Measurements from ENCODE around the gene FAM177A1. TPM values are rescaled to one million over a fixed set of nuclear protein-coding genes. Genes with fewer than 3 reads are reported as not detected.
"Not testable (repeated sequence)": the region's sequence is repeated elsewhere in the genome, so short reads cannot be mapped to it uniquely, and the experiment has no call there.

The FAM177A1 gene
- total RNA-seq, 1 experiment from 2014 or later: 47.7 TPM

GRCh38 chr14:35079742-35080141 is 33.7 kb downstream of the FAM177A1 start:
- no peak overlapping the region for H3K4me3 ChIP-seq
- H3K4me1 ChIP-seq (replicated peaks): no peaks in the 10 kb centered on the region
- peaks cover 23% of the 10 kb centered on the region; the same call in 1 of the 2 replicates for H3K36me3 ChIP-seq
- no peaks in the 10 kb centered on the region for H3K27me3 ChIP-seq (replicated peaks)
- DNase-seq (ENCODE audit: low read depth in 1 of 2, low spot score in 2 of 2): no peak
- no peak overlapping the region for H3K27ac ChIP-seq
- H3K9me3 ChIP-seq (replicated peaks): no peaks in the 10 kb centered on the region; the same call in 1 of the 2 replicates

GRCh38 chr14:35083530-35084150 is 37.6 kb downstream of the FAM177A1 start:
- H3K9me3 ChIP-seq (replicated peaks): no peaks in the 10 kb centered on the region; the same call in 1 of the 2 replicates
- no peaks in the 10 kb centered on the region for H3K27me3 ChIP-seq (replicated peaks)
- no peaks in the 10 kb centered on the region for H3K4me1 ChIP-seq (replicated peaks)
- no peak overlapping the region for H3K4me3 ChIP-seq
- no peak for DNase-seq (ENCODE audit: low read depth in 1 of 2, low spot score in 2 of 2)
- peaks cover 48% of the 10 kb centered on the region for H3K36me3 ChIP-seq
- no peak overlapping the region for H3K27ac ChIP-seq

GRCh38 chr14:35085441-35085840 is 39.4 kb downstream of the FAM177A1 start:
- H3K4me3 ChIP-seq: no peak overlapping the region
- no peaks in the 10 kb centered on the region; the same call in 1 of the 2 replicates for H3K9me3 ChIP-seq (replicated peaks)
- H3K27ac ChIP-seq: no peak overlapping the region
- H3K36me3 ChIP-seq: peaks cover 43% of the 10 kb centered on the region
- no peaks in the 10 kb centered on the region for H3K4me1 ChIP-seq (replicated peaks)
- no peak for DNase-seq (ENCODE audit: low read depth in 1 of 2, low spot score in 2 of 2)
- no peaks in the 10 kb centered on the region for H3K27me3 ChIP-seq (replicated peaks)

GRCh38 chr14:35088514-35088913 is 42.4 kb downstream of the FAM177A1 start:
- Histone ChIP-seq H3K36me3 (peaks cover 42% of the 10 kb centered on the region), H3K27me3 (replicated peaks) (no peaks in the 10 kb centered on the region), H3K4me3 (no peak overlapping the region), H3K27ac (no peak overlapping the region), H3K9me3 (replicated peaks) (no peaks in the 10 kb centered on the region), H3K4me1 (replicated peaks) (no peaks in the 10 kb centered on the region)
- no peak for DNase-seq (ENCODE audit: low read depth in 1 of 2, low spot score in 2 of 2)

- H3K4me1 ChIP-seq (replicated peaks); H3K27ac ChIP-seq; H3K9me3 ChIP-seq (replicated peaks); H3K4me3 ChIP-seq; H3K27me3 ChIP-seq (replicated peaks); DNase-seq (ENCODE audit: low read depth in 1 of 2, low spot score in 2 of 2): not testable (repeated sequence)
- H3K36me3 ChIP-seq: peaks cover 39% of the 10 kb centered on the region
These were observed 48.6 kb downstream of the FAM177A1 start for GRCh38 chr14:35094645-35095044.

- DNase-seq (ENCODE audit: low read depth in 1 of 2, low spot score in 2 of 2): no peak
- peaks cover 49% of the 10 kb centered on the region for H3K36me3 ChIP-seq
These were observed 61.8 kb downstream of the FAM177A1 start for GRCh38 chr14:35107866-35108265.

GRCh38 chr14:35112641-35113040 is 66.6 kb downstream of the FAM177A1 start:
- no peak overlapping the region for H3K4me3 ChIP-seq
- H3K4me1 ChIP-seq (replicated peaks): no peaks in the 10 kb centered on the region
- no peaks in the 10 kb centered on the region for H3K9me3 ChIP-seq (replicated peaks)
- H3K27me3 ChIP-seq (replicated peaks): no peaks in the 10 kb centered on the region
- H3K36me3 ChIP-seq: peaks cover 64% of the 10 kb centered on the region
- DNase-seq (ENCODE audit: low read depth in 1 of 2, low spot score in 2 of 2): no peak
- H3K27ac ChIP-seq: no peak overlapping the region

More at GRCh38 chr14:35107866-35108265, 61.8 kb downstream of the FAM177A1 start:
- Histone ChIP-seq H3K9me3 (replicated peaks) (no peaks in the 10 kb centered on the region), H3K27me3 (replicated peaks) (no peaks in the 10 kb centered on the region), H3K4me1 (replicated peaks) (no peaks in the 10 kb centered on the region), H3K4me3 (no peak overlapping the region), H3K27ac (no peak overlapping the region)

GRCh38 chr14:35113308-35113950 is 67.4 kb downstream of the FAM177A1 start:
- Histone ChIP-seq H3K4me3 (no peak overlapping the region), H3K27ac (no peak overlapping the region), H3K36me3 (peaks cover 60% of the 10 kb centered on the region), H3K4me1 (replicated peaks) (no peaks in the 10 kb centered on the region), H3K9me3 (replicated peaks) (no peaks in the 10 kb centered on the region), H3K27me3 (replicated peaks) (no peaks in the 10 kb centered on the region)
- DNase-seq (ENCODE audit: low read depth in 1 of 2, low spot score in 2 of 2): no peak

- Histone ChIP-seq H3K4me1 (replicated peaks) (no peaks in the 10 kb centered on the region), H3K36me3 (peaks cover 59% of the 10 kb centered on the region), H3K27me3 (replicated peaks) (no peaks in the 10 kb centered on the region), H3K4me3 (no peak overlapping the region), H3K9me3 (replicated peaks) (no peaks in the 10 kb centered on the region), H3K27ac (no peak overlapping the region)
- no peak for DNase-seq (ENCODE audit: low read depth in 1 of 2, low spot score in 2 of 2)
These were observed 68.0 kb downstream of the FAM177A1 start for GRCh38 chr14:35114036-35114435.

- no peak overlapping the region for H3K27ac ChIP-seq
- no peaks in the 10 kb centered on the region for H3K27me3 ChIP-seq (replicated peaks)
- peaks cover 50% of the 10 kb centered on the region for H3K36me3 ChIP-seq
- H3K4me3 ChIP-seq: no peak overlapping the region
- H3K9me3 ChIP-seq (replicated peaks): no peaks in the 10 kb centered on the region
- DNase-seq (ENCODE audit: low read depth in 1 of 2, low spot score in 2 of 2): no peak
- peaks cover 5% of the 10 kb centered on the region; the same call in 1 of the 2 replicates for H3K4me1 ChIP-seq (replicated peaks)
These were observed 70.2 kb downstream of the FAM177A1 start for GRCh38 chr14:35116242-35116641.

GRCh38 chr14:35117112-35117511 is 71.0 kb downstream of the FAM177A1 start:
- Histone ChIP-seq H3K36me3 (peaks cover 42% of the 10 kb centered on the region), H3K9me3 (replicated peaks) (no peaks in the 10 kb centered on the region), H3K4me1 (replicated peaks) (peaks cover 5% of the 10 kb centered on the region; the same call in 1 of the 2 replicates), H3K27me3 (replicated peaks) (no peaks in the 10 kb centered on the region), H3K27ac (no peak overlapping the region), H3K4me3 (no peak overlapping the region)
- no peak for DNase-seq (ENCODE audit: low read depth in 1 of 2, low spot score in 2 of 2)

GRCh38 chr14:35121026-35121886 is 75.2 kb downstream of the FAM177A1 start:
- peak in 1 of 2 experiments; percentile 44 for DNase-seq (ENCODE audit: low read depth in 1 of 2, low spot score in 2 of 2)
- peak overlapping the region; percentile 61 for H3K4me3 ChIP-seq
- no peaks in the 10 kb centered on the region for H3K27me3 ChIP-seq (replicated peaks)
- H3K27ac ChIP-seq: peak overlapping the region; percentile 96
- peaks cover 11% of the 10 kb centered on the region; the same call in 1 of the 2 replicates for H3K36me3 ChIP-seq
- peaks cover 11% of the 10 kb centered on the region; the same call in 1 of the 2 replicates for H3K4me1 ChIP-seq (replicated peaks)
- no peaks in the 10 kb centered on the region for H3K9me3 ChIP-seq (replicated peaks)

GRCh38 chr14:35121887-35122695 is 76.0 kb downstream of the FAM177A1 start, which contains the start of the genes PPP2R3C and PRORP:
Gene PPP2R3C (minus strand): TSS chr14:35121990. CDS start chr14:35121959, 31 bp downstream.
Gene PRORP (plus strand): TSS chr14:35122552. CDS start chr14:35123246, 694 bp downstream.
- peak; percentile 89 to 96 for DNase-seq (ENCODE audit: low read depth in 1 of 2, low spot score in 2 of 2)
- Histone ChIP-seq H3K36me3 (peaks cover 11% of the 10 kb centered on the region; the same call in 1 of the 2 replicates), H3K9me3 (replicated peaks) (no peaks in the 10 kb centered on the region), H3K4me1 (replicated peaks) (peaks cover 11% of the 10 kb centered on the region; the same call in 1 of the 2 replicates), H3K27ac (peak within 1 kb of the TSS; percentile 96), H3K4me3 (peak within 1 kb of the TSS; percentile 61), H3K27me3 (replicated peaks) (no peaks in the 10 kb centered on the region)
